Right ventricle myocardium superior (tissue), 1 donor: ENCODE measurements around the gene TRIM33. TPM values are rescaled to one million over a fixed set of nuclear protein-coding genes. Genes with fewer than 3 reads are reported as not detected.

Experiments used
- ATAC-seq: fragments of 200-7000 bp; cut with Tn5 transposase; one replicate; pipeline ENCODE4 v1.9.1; 2020; ENCODE audit warnings: mild to moderate bottlenecking; ENCODE audit not compliant: poor library complexity
- DNase-seq: peaks from one replicate; pipeline ENCODE4 v3.0.0-alpha.2; 2020
- intact Hi-C: fragments of 100-400 bp; cut with DNase I; formaldehyde crosslinking; loops from one replicate; pipeline ENCODE4 v1.11.2; 2022
- total RNA-seq: library from RNA; stranded (reverse); fragmentation: NEBNext Ultra II Directional; extraction: Animal tissue kit (Norgen Biotek cat#: 25700); gene quantifications from one replicate; pipeline ENCODE4 v1.2.1, GENCODE V29; 2021
- donor health status: DM: no; HTN: yes; CAD: no; lungs with severe emphysema.

The TRIM33 gene
- total RNA-seq, 1 donor from 2014 or later: 13.3 TPM

DNA sequence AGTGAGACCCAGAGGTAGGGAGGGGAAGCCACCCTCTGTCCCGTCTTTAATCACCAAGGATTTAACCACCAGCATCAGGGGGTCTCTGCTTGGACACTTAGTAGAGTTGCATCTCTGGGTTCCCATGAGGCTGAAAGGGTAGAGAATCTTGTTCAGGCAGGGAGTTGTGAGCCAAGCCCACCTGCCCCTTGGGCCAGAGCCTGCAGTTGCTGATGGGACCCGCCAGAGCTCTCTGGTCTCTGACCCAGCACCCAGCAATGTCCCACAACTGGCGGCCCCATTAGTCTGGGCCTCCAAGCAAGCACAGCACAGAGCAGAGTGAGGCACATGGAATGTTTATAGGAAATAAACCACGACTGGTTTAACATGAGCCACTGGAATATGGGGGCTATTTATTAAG lies 166.3 kb downstream of the TRIM33 start:
- no peak for ATAC-seq
- intact Hi-C loops: loop anchor here (10.0 kb wide), 1 partner anchor 210 kb away; no protein-coding TSS in a partner anchor
- no peak for DNase-seq

Other genes with a start within 250 kb of the TRIM33 start
- gene BCAS2, start 70.4 kb upstream of the TRIM33 start, total RNA-seq: 27.9 TPM
- gene DENND2C, start 158.8 kb upstream of the TRIM33 start, total RNA-seq: 2.6 TPM
- gene AMPD1, start 184.3 kb upstream of the TRIM33 start, total RNA-seq: not detected
- gene NRAS, start 205.6 kb upstream of the TRIM33 start, total RNA-seq: 5.9 TPM
- 901 TPM for gene CSDE1, start 246.8 kb upstream of the TRIM33 start, total RNA-seq